ENCODE data around the gene STARD5. TPM values are rescaled to one million over a fixed set of nuclear protein-coding genes. Genes with fewer than 3 reads are reported as not detected.

STARD5 gene
- total and polyA plus RNA-seq, 2 donors (not counting 1 experiment from before 2014, with no cell fraction given) = 15.7 to 19.9 TPM

DNA sequence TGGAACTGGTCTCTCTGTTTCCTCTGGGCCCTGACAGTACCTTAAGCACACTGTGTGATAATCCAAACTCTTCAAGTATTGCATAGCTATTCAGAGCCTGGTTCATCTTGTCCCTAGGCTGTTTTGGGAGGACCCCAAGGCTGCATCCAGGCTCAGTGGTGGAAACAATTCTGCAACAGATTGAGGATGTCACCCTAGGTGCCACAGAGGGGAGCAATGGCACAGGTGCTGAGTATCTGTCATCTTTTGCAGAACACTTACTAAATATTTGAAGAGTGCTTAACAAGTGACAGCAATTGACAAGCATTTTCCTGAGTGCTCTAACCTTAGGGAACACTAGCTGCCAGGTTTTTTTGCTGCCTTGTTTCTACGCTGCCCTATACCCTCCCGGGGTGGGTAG lies 27.8 kb downstream of the STARD5 start:
- H3K9me3 ChIP-seq (ENCODE audit: control extremely low read depth in 1 of 3, control insufficient read depth in 2 of 3, insufficient read depth in 1 of 3, low read length in 2 of 3) = no peaks in the 10 kb centered on the region
- no peaks in the 10 kb centered on the region for H3K27me3 ChIP-seq (replicated peaks in 1 of 4; ENCODE audit: control extremely low read depth in 1 of 4, control insufficient read depth in 3 of 4, insufficient read depth in 4 of 4, low read length in 3 of 4)
- peaks cover 20% of the 10 kb centered on the region for H4K20me1 ChIP-seq (ENCODE audit: control insufficient read depth, insufficient read depth, low read length, poor library complexity, severe bottlenecking)
- TF ChIP-seq, protein P1, sequence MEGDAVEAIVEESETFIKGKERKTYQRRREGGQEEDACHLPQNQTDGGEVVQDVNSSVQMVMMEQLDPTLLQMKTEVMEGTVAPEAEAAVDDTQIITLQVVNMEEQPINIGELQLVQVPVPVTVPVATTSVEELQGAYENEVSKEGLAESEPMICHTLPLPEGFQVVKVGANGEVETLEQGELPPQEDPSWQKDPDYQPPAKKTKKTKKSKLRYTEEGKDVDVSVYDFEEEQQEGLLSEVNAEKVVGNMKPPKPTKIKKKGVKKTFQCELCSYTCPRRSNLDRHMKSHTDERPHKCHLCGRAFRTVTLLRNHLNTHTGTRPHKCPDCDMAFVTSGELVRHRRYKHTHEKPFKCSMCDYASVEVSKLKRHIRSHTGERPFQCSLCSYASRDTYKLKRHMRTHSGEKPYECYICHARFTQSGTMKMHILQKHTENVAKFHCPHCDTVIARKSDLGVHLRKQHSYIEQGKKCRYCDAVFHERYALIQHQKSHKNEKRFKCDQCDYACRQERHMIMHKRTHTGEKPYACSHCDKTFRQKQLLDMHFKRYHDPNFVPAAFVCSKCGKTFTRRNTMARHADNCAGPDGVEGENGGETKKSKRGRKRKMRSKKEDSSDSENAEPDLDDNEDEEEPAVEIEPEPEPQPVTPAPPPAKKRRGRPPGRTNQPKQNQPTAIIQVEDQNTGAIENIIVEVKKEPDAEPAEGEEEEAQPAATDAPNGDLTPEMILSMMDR (IDR thresholded peaks at IDR 0.05) = no peak
- TF ChIP-seq EZH2 (IDR thresholded peaks at IDR 0.05; ENCODE audit: borderline replicate concordance, insufficient read depth, low read depth, low read length, poor library complexity, severe bottlenecking) = no peak
- H3K27ac Mint-ChIP-seq = peak overlapping the region; percentile 98
- no peaks in the 10 kb centered on the region for H3K27me3 Mint-ChIP-seq
- peaks cover 92% of the 10 kb centered on the region for H3K4me1 Mint-ChIP-seq
- peak overlapping the region; percentile 95 for H3K9ac ChIP-seq (ENCODE audit: low read length)
- peaks cover 14 to 49% of the 10 kb centered on the region in 2 experiments for H3K36me3 ChIP-seq (replicated peaks in 1 of 2; ENCODE audit: control extremely low read depth in 1 of 2, control insufficient read depth in 1 of 2, extremely low read depth in 1 of 2, insufficient read depth in 2 of 2, low read length in 1 of 2)
- intact Hi-C loops (cut with micrococcal nuclease) = loop anchor here (1.0 kb wide), 2 partner anchors 10 to 15 kb away; no protein-coding TSS in a partner anchor
- ChIA-PET CTCF (interaction anchor here (0.8 to 8.7 kb wide), 11 partner anchors 9 to 42 kb away, joined by 3 to 146 read pairs (median 10); partner anchors contain the start of gene STARD5), POLR2A (interaction anchor here (0.7 to 6.9 kb wide), 4 partner anchors 9 to 28 kb away, joined by 3 to 63 read pairs (median 8); partner anchors contain the start of gene STARD5)
- peak overlapping the region; percentile 100 for H3K4me3 Mint-ChIP-seq
- peak overlapping the region; percentile 19 for H2AFZ ChIP-seq (ENCODE audit: insufficient read depth, low read depth, low read length, poor library complexity, severe bottlenecking)
- no peak for DNase-seq
- H3K4me1 ChIP-seq (ENCODE audit: control insufficient read depth in 2 of 2, insufficient read depth in 2 of 2, low read length in 2 of 2) = peaks cover 54 to 86% of the 10 kb centered on the region in 2 donors
- H3K79me2 ChIP-seq (ENCODE audit: control insufficient read depth, insufficient read depth, low read length) = peaks cover 94% of the 10 kb centered on the region
- no peaks in the 10 kb centered on the region for H3K9me3 Mint-ChIP-seq (ENCODE audit: insufficient read depth)
- whole genome bisulfite sequencing (ENCODE audit: insufficient coverage) = 0% methylated on average over 2 of the region's 2 CpGs
- peak overlapping the region; percentile 95 to 98 for H3K27ac ChIP-seq (ENCODE audit: low read length in 2 of 2)
- ATAC-seq (ENCODE audit: low read depth) = no peak
- H3K4me2 ChIP-seq (replicated peaks; ENCODE audit: low read depth, low read length, poor library complexity, severe bottlenecking) = peak overlapping the region; percentile 93
- H3K4me3 ChIP-seq (ENCODE audit: control extremely low read depth in 1 of 5, extremely low read depth in 1 of 5, insufficient read depth in 1 of 5, low read depth in 2 of 5, low read length in 4 of 5) = peak overlapping the region; percentile 79 to 100 (median 87)

DNA sequence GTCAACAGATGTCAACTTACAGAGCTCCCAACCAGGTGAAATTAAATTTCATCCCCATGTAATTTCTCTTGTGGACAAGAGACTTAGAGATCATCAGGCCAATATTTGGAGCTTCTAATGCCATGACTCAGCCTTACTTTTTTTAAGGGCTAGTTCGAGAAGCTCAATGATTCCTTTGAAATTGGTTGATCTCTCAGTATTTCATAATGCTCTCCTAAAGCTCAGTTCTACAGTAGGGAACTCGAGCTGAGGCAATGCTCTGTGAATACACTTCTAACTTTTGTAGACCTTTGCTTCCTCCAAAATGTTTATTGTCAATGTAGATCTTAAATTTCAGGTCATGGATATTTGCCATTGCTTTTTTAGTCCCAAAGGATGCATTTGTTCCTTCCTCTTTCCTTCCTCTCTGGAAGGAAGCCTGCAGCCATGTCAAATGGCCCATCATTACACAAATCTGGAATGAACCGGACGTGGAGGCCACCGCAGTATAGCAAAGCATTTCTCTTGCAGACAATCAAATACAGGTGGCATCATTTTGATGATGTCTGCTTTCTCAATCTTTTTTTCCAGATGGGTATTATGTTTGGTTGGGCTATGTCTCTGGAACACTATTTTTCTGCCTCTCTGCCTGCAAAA lies 28.3 kb downstream of the STARD5 start:
- DNase-seq (no peak), ATAC-seq (ENCODE audit: low read depth) (no peak)
- Histone ChIP-seq H3K4me1 (ENCODE audit: control insufficient read depth in 2 of 2, insufficient read depth in 2 of 2, low read length in 2 of 2) (peaks cover 52 to 86% of the 10 kb centered on the region in 2 donors), H3K4me2 (replicated peaks; ENCODE audit: low read depth, low read length, poor library complexity, severe bottlenecking) (peak overlapping the region; percentile 93), H3K79me2 (ENCODE audit: control insufficient read depth, insufficient read depth, low read length) (peaks cover 92% of the 10 kb centered on the region), H3K36me3 (replicated peaks in 1 of 2; ENCODE audit: control extremely low read depth in 1 of 2, control insufficient read depth in 1 of 2, extremely low read depth in 1 of 2, insufficient read depth in 2 of 2, low read length in 1 of 2) (peaks cover 12 to 43% of the 10 kb centered on the region in 2 experiments), H3K27ac (ENCODE audit: low read length in 2 of 2) (peak overlapping the region; percentile 95 to 98), H2AFZ (ENCODE audit: insufficient read depth, low read depth, low read length, poor library complexity, severe bottlenecking) (no peak overlapping the region), H3K4me3 (ENCODE audit: control extremely low read depth in 1 of 5, extremely low read depth in 1 of 5, insufficient read depth in 1 of 5, low read depth in 2 of 5, low read length in 4 of 5) (peak overlapping the region; percentile 79 to 100 (median 87)), H3K9ac (ENCODE audit: low read length) (peak overlapping the region; percentile 95), H3K9me3 (ENCODE audit: control extremely low read depth in 1 of 3, control insufficient read depth in 2 of 3, insufficient read depth in 1 of 3, low read length in 2 of 3) (no peaks in the 10 kb centered on the region), H3K27me3 (replicated peaks in 1 of 4; ENCODE audit: control extremely low read depth in 1 of 4, control insufficient read depth in 3 of 4, insufficient read depth in 4 of 4, low read length in 3 of 4) (no peaks in the 10 kb centered on the region), H4K20me1 (ENCODE audit: control insufficient read depth, insufficient read depth, low read length, poor library complexity, severe bottlenecking) (peaks cover 17% of the 10 kb centered on the region)
- ChIA-PET CTCF (interaction anchor here (0.9 to 8.7 kb wide), 9 partner anchors 9 to 43 kb away, joined by 3 to 146 read pairs (median 22); partner anchors contain the start of gene STARD5), POLR2A (interaction anchor here (1.1 to 6.9 kb wide), 2 partner anchors 9 to 14 kb away, joined by 4 to 63 read pairs; no protein-coding TSS in a partner anchor)
- Mint-ChIP-seq H3K27me3 (no peaks in the 10 kb centered on the region), H3K4me1 (peaks cover 91% of the 10 kb centered on the region), H3K9me3 (ENCODE audit: insufficient read depth) (no peaks in the 10 kb centered on the region), H3K4me3 (peak overlapping the region; percentile 100), H3K27ac (peak overlapping the region; percentile 98)
- no peak for TF ChIP-seq EZH2 (IDR thresholded peaks at IDR 0.05; ENCODE audit: borderline replicate concordance, insufficient read depth, low read depth, low read length, poor library complexity, severe bottlenecking)
- TF ChIP-seq, protein P1 (IDR thresholded peaks at IDR 0.05) = no peak
- intact Hi-C loops (cut with micrococcal nuclease) = loop anchor here (1.0 kb wide), 2 partner anchors 9 to 16 kb away; no protein-coding TSS in a partner anchor
- WGBS (ENCODE audit: insufficient coverage) = no CpG with 5 or more reads among the region's 5 CpGs

Data from B cell (primary cell).